Mononuclear cell (primary cell): ENCODE data around the gene PHGDH. TPM values are rescaled to one million over a fixed set of nuclear protein-coding genes. Genes with fewer than 3 reads are reported as not detected.
"Not testable (repeated sequence)": the region's sequence is repeated elsewhere in the genome, so short reads cannot be mapped to it uniquely, and the experiment has no call there.

Experiments used
- H3K27me3 ChIP-seq: 2 replicates; pipeline ENCODE4 v1.6.0; 2011; ENCODE audit warnings: low read length, control low read depth; ENCODE audit not compliant: insufficient read depth
- H3K4me1 ChIP-seq: 2 replicates; pipeline ENCODE4 v1.5.1; 2011; ENCODE audit warnings: mild to moderate bottlenecking, low read length, control low read depth; ENCODE audit not compliant: insufficient read depth
- H3K4me3 ChIP-seq: 2 replicates; pipeline ENCODE4 v1.5.1; 2011; ENCODE audit warnings: mild to moderate bottlenecking, low read length, moderate library complexity
- H3K9me3 ChIP-seq: 2 replicates; pipeline ENCODE4 v1.5.1; 2011; ENCODE audit warnings: low read depth, mild to moderate bottlenecking, control low read depth, low read length
- total RNA-seq: library from RNA; depleted of rRNA; stranded (reverse); fragments of >200 nt; gene quantifications from one replicate; pipeline ENCODE4 v1.2.3, GENCODE V29; 2012

Gene PHGDH
- total RNA-seq, 1 donor: 2.8 TPM

DNA sequence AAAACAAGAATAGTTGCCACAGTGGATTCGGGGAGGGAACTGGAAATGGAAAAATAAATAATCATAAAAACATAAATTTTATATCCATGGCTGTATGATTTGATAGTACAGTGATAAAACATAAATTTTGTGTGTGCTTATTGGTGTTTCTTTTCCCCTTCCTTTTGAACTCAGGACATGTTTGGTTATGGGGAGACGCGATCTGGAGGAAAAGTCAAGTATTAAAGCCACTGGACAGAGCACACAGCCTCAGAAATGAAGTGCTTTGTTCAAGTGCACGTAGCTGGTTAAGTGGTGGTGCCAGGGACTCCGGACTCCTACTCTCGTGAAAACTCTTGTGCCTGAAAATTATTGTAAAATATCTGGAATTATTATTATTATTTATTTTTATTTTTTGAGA is 66.6 kb downstream of the PHGDH start:
- Histone ChIP-seq H3K9me3 (no peaks in the 10 kb centered on the region), H3K4me1 (peaks cover 9% of the 10 kb centered on the region), H3K4me3 (no peak overlapping the region), H3K27me3 (peaks cover 4% of the 10 kb centered on the region)

DNA sequence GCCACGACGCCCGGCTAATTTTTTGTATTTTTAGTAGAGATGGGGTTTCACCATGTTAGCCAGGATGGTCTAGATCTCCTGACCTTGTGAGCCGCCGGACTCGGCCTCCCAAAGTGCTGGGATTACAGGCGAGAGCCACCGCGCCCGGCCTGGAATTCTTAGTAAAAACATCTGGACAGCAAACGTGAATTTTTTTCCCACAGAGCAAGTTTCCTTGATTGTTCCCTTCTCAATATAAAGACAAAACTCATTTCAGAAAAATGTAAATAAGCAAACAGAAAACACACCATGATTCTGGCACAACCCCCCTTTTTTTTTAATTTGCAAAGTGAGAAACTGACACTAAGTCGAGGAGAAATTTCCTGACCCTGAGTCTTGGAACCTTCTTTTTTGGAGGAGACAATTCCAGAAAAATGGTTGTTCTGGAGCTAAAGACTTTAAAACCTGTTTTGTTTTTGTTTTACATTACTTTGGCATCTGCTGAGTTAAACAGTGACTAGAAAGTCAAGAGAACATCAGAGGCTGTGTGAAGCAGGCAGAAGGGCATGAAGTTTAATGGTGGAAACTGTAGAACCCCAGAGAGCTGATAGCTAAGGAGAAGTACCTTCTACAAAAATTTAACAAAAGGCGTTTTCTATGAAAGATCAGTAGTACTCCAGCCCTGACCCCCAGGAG is 67.3 kb downstream of the PHGDH start:
- peaks cover 16% of the 10 kb centered on the region for H3K4me1 ChIP-seq
- no peaks in the 10 kb centered on the region for H3K9me3 ChIP-seq
- H3K4me3 ChIP-seq: no peak overlapping the region
- H3K27me3 ChIP-seq: no peaks in the 10 kb centered on the region

- Histone ChIP-seq H3K27me3 (no peaks in the 10 kb centered on the region), H3K4me1 (peaks cover 23% of the 10 kb centered on the region), H3K9me3 (no peaks in the 10 kb centered on the region), H3K4me3 (no peak overlapping the region)
Observed at GRCh38 chr1:119779869-119780356, 68.2 kb downstream of the PHGDH start.

DNA sequence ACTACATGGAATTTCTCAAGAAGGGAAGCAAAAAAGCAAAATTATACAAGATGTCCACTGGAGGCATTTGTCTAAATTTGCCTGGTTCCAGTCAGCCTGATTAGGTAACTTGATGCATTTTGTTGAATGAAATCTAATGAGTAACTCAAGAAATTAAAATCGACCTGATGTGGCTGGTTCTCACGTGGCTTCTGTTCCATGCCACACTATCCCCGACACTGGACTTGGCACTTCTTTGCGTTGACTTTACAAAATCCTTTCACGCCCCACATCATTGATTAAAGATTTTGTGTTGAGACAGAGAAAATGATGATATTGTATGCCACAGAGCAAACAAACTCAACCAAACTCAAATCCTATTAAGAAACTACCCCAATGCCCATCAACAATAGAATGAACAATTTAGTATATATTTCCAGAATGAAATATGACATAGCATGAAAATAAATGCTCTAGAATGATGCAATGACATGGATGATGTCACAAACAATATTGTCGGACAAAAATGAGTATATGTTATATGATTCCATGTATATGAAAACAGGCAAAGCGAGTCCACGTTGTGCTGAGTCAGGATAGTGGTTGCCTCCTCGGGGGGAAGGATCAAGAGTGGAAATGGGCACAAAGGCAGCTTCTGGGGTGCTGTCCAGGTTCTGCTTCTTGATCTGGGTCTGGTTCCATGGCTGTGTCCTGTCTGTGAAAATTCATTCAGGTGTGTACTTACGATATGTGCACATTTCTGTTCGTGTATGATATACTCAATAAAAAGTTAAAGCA is 69.9 kb downstream of the PHGDH start:
- H3K4me1 ChIP-seq: peaks cover 34% of the 10 kb centered on the region
- no peak overlapping the region for H3K4me3 ChIP-seq
- no peaks in the 10 kb centered on the region for H3K9me3 ChIP-seq
- no peaks in the 10 kb centered on the region for H3K27me3 ChIP-seq

- Histone ChIP-seq H3K4me3 (no peak overlapping the region), H3K4me1 (peaks cover 37% of the 10 kb centered on the region), H3K9me3 (no peaks in the 10 kb centered on the region), H3K27me3 (no peaks in the 10 kb centered on the region)
Observed at GRCh38 chr1:119782631-119783325, 71.0 kb downstream of the PHGDH start.

GRCh38 chr1:119783354-119784185 is 71.8 kb downstream of the PHGDH start:
- H3K27me3 ChIP-seq: no peaks in the 10 kb centered on the region
- no peak overlapping the region for H3K4me3 ChIP-seq
- H3K4me1 ChIP-seq: peaks cover 37% of the 10 kb centered on the region
- H3K9me3 ChIP-seq: no peaks in the 10 kb centered on the region

GRCh38 chr1:119784191-119784781 is 72.6 kb downstream of the PHGDH start:
- Histone ChIP-seq H3K27me3 (no peaks in the 10 kb centered on the region), H3K4me3 (no peak overlapping the region), H3K9me3 (no peaks in the 10 kb centered on the region), H3K4me1 (peaks cover 37% of the 10 kb centered on the region)

DNA sequence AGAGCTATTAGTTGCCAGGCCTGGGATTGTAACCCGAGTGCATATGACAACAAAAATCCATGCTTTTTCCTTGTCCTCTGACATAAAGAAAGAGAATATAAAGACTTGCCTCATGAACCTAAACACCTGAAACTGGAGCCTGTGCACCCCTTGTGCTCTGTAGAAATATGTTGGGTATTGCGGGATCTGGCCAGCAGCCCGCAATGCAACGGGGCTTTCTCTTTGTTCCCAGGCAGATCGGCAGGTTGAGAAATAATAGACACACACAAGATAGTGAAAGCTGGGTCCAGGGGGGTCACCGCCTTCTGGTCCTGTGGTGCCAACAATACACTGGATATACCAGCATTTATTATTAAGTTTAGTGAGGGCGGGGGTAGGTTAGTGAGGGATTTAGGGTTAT is 74.3 kb downstream of the PHGDH start:
- not testable (repeated sequence) for H3K9me3 ChIP-seq, H3K4me3 ChIP-seq, H3K27me3 ChIP-seq
- peaks cover 37% of the 10 kb centered on the region for H3K4me1 ChIP-seq

DNA sequence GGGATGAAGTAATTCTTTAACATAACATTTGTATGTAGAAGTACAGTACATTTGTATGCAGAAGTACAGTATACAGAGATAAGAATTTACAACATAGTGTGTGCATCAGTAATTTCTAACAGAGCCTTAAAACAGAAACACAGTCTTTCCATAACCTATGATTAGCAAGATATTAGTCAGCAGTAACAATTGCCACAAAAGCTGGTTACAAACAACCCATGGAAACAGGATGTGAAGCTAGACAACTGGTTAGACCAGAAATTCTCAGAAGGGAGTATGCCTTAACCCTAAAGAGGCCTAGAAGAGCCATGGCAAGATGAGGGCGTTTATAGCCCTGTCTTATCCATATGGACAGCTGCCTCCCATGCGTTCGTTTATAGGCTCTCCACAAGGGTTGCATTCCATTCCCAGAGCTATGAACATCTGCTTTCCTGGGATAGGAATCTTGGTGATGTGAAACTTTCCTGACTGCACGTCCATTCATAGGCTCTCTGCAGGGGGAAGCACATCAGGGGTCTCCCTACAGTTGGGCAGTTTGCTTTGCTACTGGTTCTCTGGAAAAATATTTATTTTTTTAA is 74.8 kb downstream of the PHGDH start:
- H3K4me3 ChIP-seq, H3K27me3 ChIP-seq, H3K9me3 ChIP-seq: not testable (repeated sequence)
- H3K4me1 ChIP-seq: peaks cover 37% of the 10 kb centered on the region

- no peaks in the 10 kb centered on the region for H3K9me3 ChIP-seq
- H3K4me3 ChIP-seq: no peak overlapping the region
- H3K27me3 ChIP-seq: no peaks in the 10 kb centered on the region
- H3K4me1 ChIP-seq: peaks cover 34% of the 10 kb centered on the region
Observed at GRCh38 chr1:119787776-119788175, 76.0 kb downstream of the PHGDH start.

DNA sequence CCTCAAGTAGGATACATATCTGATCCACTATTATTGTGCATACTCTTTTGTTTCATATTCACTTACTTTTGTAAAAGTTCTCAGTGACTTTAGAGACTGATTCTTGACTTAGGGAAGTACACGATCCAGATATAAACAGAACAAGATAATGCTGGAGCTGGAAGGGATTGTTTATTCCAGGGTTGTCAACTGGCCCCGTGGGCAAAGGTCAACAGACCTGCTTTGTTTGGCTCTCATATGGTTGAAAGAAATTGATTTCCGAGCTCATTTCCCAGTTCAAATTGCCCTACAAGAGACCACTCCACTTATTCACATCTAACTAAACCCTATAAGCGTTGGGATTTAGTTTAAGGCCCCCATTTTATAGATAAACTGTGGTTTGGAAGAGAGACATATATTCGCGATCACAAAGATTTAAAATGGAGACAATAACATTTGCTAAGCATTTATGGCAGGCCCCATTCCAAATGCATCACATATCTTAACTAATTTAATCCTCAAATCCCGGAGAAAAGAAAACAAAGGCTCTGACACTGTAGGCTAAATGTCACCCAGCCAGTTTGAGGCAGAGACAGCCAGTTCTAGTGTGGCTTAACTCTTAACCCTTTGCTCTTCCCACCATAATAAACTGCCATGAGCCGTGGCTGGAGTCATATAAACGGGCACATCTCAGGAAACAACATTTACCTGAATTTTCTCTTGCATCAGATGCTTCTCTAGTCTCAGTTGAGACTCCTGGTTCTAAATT is 78.9 kb downstream of the PHGDH start:
- Histone ChIP-seq H3K4me1 (peaks cover 7% of the 10 kb centered on the region), H3K4me3 (no peak overlapping the region), H3K9me3 (no peaks in the 10 kb centered on the region)

GRCh38 chr1:119791377-119791776 is 79.6 kb downstream of the PHGDH start:
- H3K27me3 ChIP-seq: no peaks in the 10 kb centered on the region
- H3K9me3 ChIP-seq: no peaks in the 10 kb centered on the region
- no peak overlapping the region for H3K4me3 ChIP-seq
- peaks cover 3% of the 10 kb centered on the region for H3K4me1 ChIP-seq

More for the DNA sequence above, 78.9 kb downstream of the PHGDH start:
- H3K27me3 ChIP-seq: no peaks in the 10 kb centered on the region
